HG03066 (cell line): Measurements from ENCODE around the gene CPXM1.
A peak's percentile ranks its signal among the peaks of the same experiment; 100 is the strongest.
"Not testable (repeated sequence)": the region's sequence is repeated elsewhere in the genome, so short reads cannot be mapped to it uniquely, and the experiment has no call there.

ENCODE experiments used
- ATAC-seq: cut with Tn5 transposase; IDR thresholded peaks from one replicate; pipeline ENCODE4 v1.9.1; 2021; ENCODE audit warnings: low read depth; ENCODE audit not compliant: unreplicated experiment

The CPXM1 gene

GRCh38 chr20:2800521-2801285, at the start of gene CPXM1:
CPXM1 (minus strand) TSS chr20:2800627; CDS start chr20:2800572, 55 bp downstream.
- no peak for ATAC-seq

- no peak for ATAC-seq
Measured at GRCh38 chr20:2849529-2849928, 49.1 kb upstream of the CPXM1 start.

DNA sequence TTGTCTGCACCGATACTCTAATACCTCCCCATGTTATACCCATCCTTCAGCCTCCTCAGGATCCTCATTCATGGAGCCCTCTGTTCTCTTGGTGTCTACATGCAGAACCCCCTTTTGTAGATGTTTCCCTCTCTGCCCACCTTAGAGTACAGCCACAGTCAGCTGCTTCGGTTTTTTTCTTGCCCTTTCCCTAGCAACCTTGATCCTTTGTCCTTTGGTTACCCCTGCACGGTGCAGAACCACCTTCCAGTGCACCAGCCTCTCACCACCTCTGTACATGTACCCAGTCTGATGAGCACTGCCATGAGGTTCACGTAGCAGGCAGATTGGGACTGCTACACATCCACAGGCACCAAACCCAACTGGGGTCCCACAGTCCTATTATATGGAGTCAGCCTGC, 47.4 kb upstream of the CPXM1 start:
- ATAC-seq: no peak

GRCh38 chr20:2846698-2847097, 46.3 kb upstream of the CPXM1 start:
- ATAC-seq: no peak

- no peak for ATAC-seq
Measured at GRCh38 chr20:2845607-2846006, 45.2 kb upstream of the CPXM1 start.

- ATAC-seq: peak; percentile 42
Measured at GRCh38 chr20:2840967-2841531, 40.6 kb upstream of the CPXM1 start.

DNA sequence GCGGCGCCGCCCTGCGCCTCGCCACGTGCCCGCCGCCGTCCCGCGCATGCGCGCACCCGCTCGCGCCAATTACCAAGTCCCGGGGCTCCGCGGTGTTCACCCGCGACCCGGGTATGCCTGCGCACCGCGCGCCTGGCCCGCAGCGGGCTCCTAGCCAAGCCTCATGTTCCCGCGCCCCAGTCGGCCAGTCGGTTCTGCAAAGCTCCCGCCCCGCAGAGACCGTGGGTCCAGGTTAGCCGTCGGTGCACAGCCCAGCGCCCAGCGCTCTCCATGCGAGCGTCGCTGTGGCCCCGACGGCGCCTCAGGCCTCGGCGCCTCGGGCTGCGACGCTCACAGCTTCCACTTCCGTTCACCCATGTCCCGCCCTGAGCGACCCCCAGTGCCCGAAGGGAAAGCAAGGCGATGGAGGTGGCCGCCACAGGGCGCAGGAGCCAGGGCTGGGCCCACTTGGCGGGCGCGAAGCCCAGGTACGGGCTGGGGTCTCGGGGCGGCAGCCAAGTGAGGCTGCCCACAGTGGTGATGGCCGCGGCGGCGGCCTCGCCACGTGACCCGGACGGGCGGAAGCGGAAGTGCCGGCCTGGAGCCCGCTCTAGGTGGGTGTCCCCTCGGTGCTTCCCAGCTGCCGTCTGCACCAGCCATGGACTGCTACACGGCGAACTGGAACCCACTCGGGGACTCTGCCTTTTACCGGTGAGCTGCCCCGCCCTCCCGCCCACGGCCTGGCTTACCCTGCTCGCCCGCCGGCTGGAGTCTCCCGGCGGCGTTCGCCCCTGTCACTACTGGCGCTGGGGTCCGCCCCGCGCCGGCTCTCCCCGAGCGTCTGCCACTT, 39.9 kb upstream of the CPXM1 start, which contains the start of the genes PCED1A and VPS16:
Gene PCED1A, minus strand, starts transcription at position 518 of the 829 bp plus-strand sequence. CDS start 743 bp downstream, outside the sequence.
Gene VPS16, plus strand, starts transcription at position 608 of the 829 bp plus-strand sequence. Its CDS starts 30 bp downstream, at position 638.
- peak; percentile 97 for ATAC-seq

DNA sequence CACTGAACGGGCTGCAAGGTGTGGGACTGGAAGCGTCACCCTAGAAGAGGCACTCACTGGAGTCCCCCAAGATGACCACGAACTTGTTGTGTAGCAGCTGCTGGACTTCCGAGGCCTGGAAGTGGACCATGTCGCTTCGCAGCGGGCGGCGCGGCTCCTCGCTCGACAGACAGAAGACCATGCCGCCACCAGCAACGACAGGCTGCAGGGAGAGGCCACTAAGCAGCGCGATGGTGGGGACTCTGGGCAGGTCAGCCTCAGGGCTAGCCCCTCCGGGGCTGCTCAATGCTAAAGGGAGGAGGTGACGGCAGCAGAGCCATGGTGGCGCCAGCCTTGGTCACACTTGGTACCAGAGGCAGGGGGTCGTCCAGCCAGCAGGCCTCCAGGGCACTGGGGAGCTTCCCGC, 39.3 kb upstream of the CPXM1 start:
- no peak for ATAC-seq

GRCh38 chr20:2838847-2839671, 38.6 kb upstream of the CPXM1 start:
- ATAC-seq: no peak

- ATAC-seq: no peak
Measured at GRCh38 chr20:2838170-2838797, 37.9 kb upstream of the CPXM1 start.

- no peak for ATAC-seq
Measured at GRCh38 chr20:2837221-2837960, 37.0 kb upstream of the CPXM1 start.

DNA sequence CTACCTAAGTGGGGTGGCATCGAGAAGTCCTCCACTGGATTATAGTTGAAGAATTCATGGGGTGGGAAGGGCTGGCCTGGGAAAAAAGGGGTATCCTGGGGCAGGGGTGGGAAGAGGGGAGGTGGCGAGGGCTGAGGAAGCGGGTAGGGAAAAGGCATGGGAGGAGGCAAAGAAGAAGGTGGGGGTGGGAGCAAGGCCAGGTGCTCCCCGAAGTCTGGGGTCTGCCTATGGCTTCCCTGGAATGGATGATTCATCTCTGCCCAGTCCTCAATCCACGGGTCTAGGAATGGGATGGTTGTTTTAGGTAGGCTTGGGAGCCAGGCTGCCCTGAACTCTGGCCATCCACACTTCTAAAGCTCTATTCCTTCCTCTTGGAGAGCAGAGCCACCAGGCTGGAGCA, 35.6 kb upstream of the CPXM1 start:
- ATAC-seq: no peak

- no peak for ATAC-seq
Measured at GRCh38 chr20:2835331-2835796, 34.9 kb upstream of the CPXM1 start.

GRCh38 chr20:2834401-2835110, 34.1 kb upstream of the CPXM1 start:
- no peak for ATAC-seq

- no peak for ATAC-seq
Measured at GRCh38 chr20:2833761-2834160, 33.3 kb upstream of the CPXM1 start.

DNA sequence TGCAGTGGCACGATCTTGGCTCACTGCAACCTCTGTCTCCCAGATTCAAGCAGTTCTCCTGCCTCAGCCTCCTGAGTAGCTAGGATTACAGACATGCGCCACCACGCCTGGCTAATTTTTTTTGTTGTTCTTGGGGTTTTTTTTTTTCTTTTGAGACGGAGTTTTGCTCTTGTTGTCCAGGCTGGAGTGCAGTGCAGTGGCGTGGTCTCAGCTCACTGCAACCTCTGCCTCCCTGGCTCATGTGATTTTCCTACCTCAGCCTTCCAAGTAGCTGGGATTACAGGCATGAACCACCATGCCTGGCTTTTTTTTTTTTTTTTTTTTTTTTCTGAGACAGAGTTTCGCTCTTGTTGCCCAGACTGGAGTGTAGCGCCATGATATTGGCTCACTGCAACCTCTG, 30.8 kb upstream of the CPXM1 start:
- ATAC-seq: not testable (repeated sequence)

DNA sequence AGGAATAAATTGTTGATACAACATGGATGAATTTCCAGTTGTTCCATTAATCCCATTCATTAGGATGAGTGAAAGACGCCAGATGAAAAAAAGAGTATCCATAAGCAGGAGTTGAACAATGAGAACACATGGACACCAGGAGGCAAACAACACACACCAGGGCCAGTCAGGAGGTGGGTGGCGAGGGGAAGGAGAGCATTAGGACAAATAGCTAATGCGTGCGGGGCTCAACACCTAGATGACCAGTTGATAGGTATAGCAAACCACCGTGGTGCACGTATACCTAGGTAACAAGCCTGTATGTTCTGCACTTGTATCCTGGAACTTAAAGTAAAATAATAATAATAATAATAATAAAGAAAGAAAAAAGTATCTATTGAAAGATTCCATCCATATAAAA, 28.9 kb upstream of the CPXM1 start:
- ATAC-seq: no peak

GRCh38 chr20:2826655-2827054, 26.2 kb upstream of the CPXM1 start:
- no peak for ATAC-seq
